Central memory CD8-positive, alpha-beta T cell (primary cell): Measurements from ENCODE around the gene TMEM94.
A peak's percentile ranks its signal among the peaks of the same experiment; 100 is the strongest.

Source experiments
- ATAC-seq: fragments of 150-1000 bp; cut with Tn5 transposase; replicated peaks from 2 replicates; pipeline ENCODE4 v1.10.0; 2022; ENCODE audit warnings: mild to moderate bottlenecking, moderate FRiP score, moderate number of reproducible peaks; ENCODE audit not compliant: poor library complexity, severe bottlenecking; ENCODE audit errors: extremely low read depth
- DNase-seq, 2 donors: peaks; one replicate each; pipeline ENCODE4 v3.0.0; 2021; ENCODE audit warnings: low spot score in 2 of 2
- H3K27ac Mint-ChIP-seq: one replicate; pipeline ENCODE4 v1.8.0; 2022; ENCODE audit warnings: low read depth, mild to moderate bottlenecking, moderate library complexity, mixed read lengths
- H3K27me3 Mint-ChIP-seq: one replicate; pipeline ENCODE4 v1.8.0; 2022; ENCODE audit warnings: mixed read lengths
- H3K36me3 Mint-ChIP-seq: one replicate; pipeline ENCODE4 v1.8.0; 2022; ENCODE audit warnings: mild to moderate bottlenecking, moderate library complexity, mixed read lengths; ENCODE audit not compliant: insufficient read depth
- H3K4me1 Mint-ChIP-seq: one replicate; pipeline ENCODE4 v1.8.0; 2022; ENCODE audit warnings: mixed read lengths
- H3K4me3 Mint-ChIP-seq: one replicate; pipeline ENCODE4 v1.8.0; 2022; ENCODE audit warnings: mild to moderate bottlenecking, moderate library complexity, mixed read lengths
- H3K9me3 Mint-ChIP-seq: one replicate; pipeline ENCODE4 v1.8.0; 2022; ENCODE audit warnings: mixed read lengths

Gene TMEM94

GRCh38 chr17:75456417-75457046 lies at the start of gene TMEM94:
TSS of gene TMEM94 (plus strand) at chr17:75456635. CDS start at chr17:75471906, 15,271 bp downstream.
- Mint-ChIP-seq H3K4me3 (peak within 1 kb of the TSS; percentile 91), H3K27me3 (no peaks in the 10 kb centered on the region), H3K36me3 (peaks cover 8% of the 10 kb centered on the region), H3K4me1 (peaks cover 40% of the 10 kb centered on the region), H3K27ac (peak within 1 kb of the TSS; percentile 85), H3K9me3 (no peaks in the 10 kb centered on the region)
- ATAC-seq (peak; percentile 98), DNase-seq (peak; percentile 75 to 90)

DNA sequence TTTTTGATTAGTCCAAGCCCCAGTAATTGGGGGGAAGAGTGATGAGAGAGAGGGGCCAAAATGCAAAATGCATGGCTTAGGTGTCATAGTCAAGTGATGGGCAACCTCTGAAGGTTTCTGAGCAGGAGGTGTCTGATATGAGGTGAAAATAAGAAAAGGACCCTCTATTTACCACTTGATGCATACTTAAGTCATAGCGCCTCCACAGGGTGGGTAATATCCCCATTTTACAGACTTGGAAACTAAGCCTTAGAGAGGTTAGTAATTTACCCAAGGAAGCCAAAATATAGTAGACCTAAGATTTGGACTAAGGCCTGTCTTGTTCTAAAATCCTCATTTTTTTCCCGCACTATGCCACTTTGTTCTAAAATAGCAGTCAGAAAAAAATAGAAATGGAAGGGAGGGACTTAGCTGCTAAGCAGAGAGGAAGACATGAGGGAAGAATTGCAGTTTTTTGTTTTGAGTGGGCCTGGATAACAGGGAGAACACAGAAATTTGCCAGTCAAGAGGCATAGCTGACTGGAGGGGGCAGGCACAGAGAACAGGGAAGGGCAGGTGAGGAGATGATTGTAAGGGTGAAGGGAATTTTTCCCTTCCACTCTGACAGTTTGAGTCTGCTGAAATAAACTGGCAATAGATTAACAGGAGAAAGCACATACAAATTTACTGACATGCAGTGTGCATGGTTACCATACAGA lies 48.6 kb upstream of the TMEM94 start:
- DNase-seq: no peak
- H3K4me1 Mint-ChIP-seq: peaks cover 39% of the 10 kb centered on the region
- H3K4me3 Mint-ChIP-seq: no peak overlapping the region
- no peaks in the 10 kb centered on the region for H3K27me3 Mint-ChIP-seq
- no peak for ATAC-seq
- peaks cover 19% of the 10 kb centered on the region for H3K36me3 Mint-ChIP-seq
- H3K27ac Mint-ChIP-seq: no peak overlapping the region
- no peaks in the 10 kb centered on the region for H3K9me3 Mint-ChIP-seq

DNA sequence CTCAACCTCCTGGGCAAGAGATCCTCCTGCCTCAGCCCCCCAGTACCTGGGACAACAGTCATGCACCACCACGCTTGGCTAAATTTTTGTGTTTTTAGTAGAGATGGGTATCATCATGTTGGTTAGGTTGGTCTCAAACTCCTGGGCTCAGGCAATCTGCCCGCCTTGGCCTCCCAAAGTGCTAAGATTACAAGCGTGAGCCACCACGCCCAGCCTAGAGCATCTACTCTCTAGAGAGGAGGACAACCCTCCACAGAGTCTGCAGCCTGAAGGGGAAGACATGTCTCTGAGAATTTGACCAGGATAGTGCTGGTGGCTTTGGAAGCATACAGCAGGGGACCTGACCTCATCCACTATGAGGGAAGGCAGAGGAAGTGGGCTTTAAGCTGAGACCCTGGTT lies 46.3 kb upstream of the TMEM94 start:
- no peak for DNase-seq
- H3K4me3 Mint-ChIP-seq: no peak overlapping the region
- ATAC-seq: no peak
- H3K27ac Mint-ChIP-seq: no peak overlapping the region
- H3K27me3 Mint-ChIP-seq: peaks cover 22% of the 10 kb centered on the region
- peaks cover 9% of the 10 kb centered on the region for H3K36me3 Mint-ChIP-seq
- peaks cover 23% of the 10 kb centered on the region for H3K4me1 Mint-ChIP-seq
- H3K9me3 Mint-ChIP-seq: no peaks in the 10 kb centered on the region

GRCh38 chr17:75411328-75412067 lies 44.9 kb upstream of the TMEM94 start:
- H3K27ac Mint-ChIP-seq: no peak overlapping the region
- peaks cover 14% of the 10 kb centered on the region for H3K4me1 Mint-ChIP-seq
- ATAC-seq: no peak
- H3K9me3 Mint-ChIP-seq: no peaks in the 10 kb centered on the region
- no peak overlapping the region for H3K4me3 Mint-ChIP-seq
- no peak for DNase-seq
- H3K36me3 Mint-ChIP-seq: peaks cover 1% of the 10 kb centered on the region
- H3K27me3 Mint-ChIP-seq: peaks cover 32% of the 10 kb centered on the region

DNA sequence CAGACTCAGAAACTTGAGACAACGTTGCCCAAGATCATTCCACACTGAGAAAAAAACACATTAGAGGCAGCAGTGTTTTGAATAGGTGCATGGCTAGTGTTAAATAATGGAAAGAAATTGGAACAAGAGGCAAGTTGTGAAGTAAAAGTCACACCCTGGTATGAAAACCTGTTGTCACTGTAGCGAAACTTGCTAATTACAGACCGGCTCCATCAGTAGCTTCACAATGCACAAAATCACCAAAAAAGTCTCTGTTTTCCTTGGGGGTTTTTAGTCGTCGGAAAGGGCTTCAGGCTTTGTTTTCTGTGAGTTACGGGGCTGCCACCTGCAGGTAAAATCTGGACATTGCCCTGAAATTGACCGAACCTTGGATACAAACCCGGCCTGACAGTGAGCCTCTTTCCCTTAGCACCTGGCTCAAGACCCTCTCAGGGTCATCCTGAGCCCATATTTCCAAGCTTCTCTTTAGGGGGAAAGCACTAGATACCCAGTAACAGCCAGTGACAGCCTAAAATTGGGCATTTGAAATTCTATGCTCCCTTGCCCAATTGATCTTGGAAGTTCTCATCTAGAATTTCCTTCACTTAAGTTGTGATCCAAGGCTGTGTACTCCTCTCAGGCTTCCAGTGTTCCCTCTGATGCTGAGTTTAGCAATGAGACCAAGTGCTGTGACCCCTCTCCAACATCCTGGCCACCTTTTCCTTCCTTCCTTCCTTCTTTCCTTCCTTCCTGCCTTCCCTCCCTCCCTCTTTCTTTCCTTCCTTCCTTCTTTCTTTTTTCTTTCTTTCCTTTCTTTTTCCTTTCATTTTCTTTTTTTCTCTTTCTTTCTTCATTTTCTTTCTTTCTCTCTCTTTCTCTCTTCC lies 43.7 kb upstream of the TMEM94 start:
- Mint-ChIP-seq H3K4me3 (no peak overlapping the region), H3K27ac (no peak overlapping the region), H3K36me3 (peaks cover 1% of the 10 kb centered on the region), H3K4me1 (peaks cover 9% of the 10 kb centered on the region), H3K27me3 (peaks cover 32% of the 10 kb centered on the region), H3K9me3 (no peaks in the 10 kb centered on the region)
- DNase-seq (peak; percentile 56 to 69), ATAC-seq (peak; percentile 54)

- no peaks in the 10 kb centered on the region for H3K9me3 Mint-ChIP-seq
- H3K4me3 Mint-ChIP-seq: no peak overlapping the region
- no peak overlapping the region for H3K27ac Mint-ChIP-seq
- peaks cover 44% of the 10 kb centered on the region for H3K27me3 Mint-ChIP-seq
- peaks cover 1% of the 10 kb centered on the region for H3K36me3 Mint-ChIP-seq
- no peak for ATAC-seq
- peaks cover 9% of the 10 kb centered on the region for H3K4me1 Mint-ChIP-seq
- no peak for DNase-seq
Observed at GRCh38 chr17:75414488-75414887, 41.9 kb upstream of the TMEM94 start.

GRCh38 chr17:75416006-75416405 lies 40.4 kb upstream of the TMEM94 start:
- H3K27ac Mint-ChIP-seq: no peak overlapping the region
- ATAC-seq (no peak), DNase-seq (no peak)
- H3K36me3 Mint-ChIP-seq: peaks cover 1% of the 10 kb centered on the region
- peaks cover 9% of the 10 kb centered on the region for H3K4me1 Mint-ChIP-seq
- H3K9me3 Mint-ChIP-seq: no peaks in the 10 kb centered on the region
- peaks cover 44% of the 10 kb centered on the region for H3K27me3 Mint-ChIP-seq
- H3K4me3 Mint-ChIP-seq: no peak overlapping the region

DNA sequence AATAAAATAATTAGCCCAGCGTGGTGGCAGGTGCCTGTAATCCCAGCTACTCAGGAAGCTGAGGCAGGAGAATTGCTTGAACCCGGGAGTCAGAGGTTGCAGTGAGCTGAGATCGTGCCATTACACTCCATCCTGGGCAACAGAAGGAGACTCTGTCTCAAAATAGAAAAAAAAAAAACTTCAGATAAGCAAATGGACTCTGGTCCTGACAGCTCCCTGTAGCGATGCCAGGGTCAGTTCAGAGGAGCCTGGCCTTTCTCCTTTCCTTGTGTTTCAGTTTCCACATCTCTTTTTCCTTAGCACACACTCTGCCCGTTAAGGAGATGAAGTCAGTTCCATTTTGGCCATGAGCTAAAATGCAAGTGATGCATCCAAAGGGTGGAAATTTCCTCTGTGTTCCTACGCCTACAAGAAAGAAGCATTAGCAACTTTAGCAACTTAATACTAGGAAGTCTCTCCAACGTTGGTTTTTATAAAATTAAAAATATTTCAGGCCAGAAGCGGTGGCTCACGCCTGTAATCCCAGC lies 39.3 kb upstream of the TMEM94 start:
- ATAC-seq: no peak
- no peak overlapping the region for H3K4me3 Mint-ChIP-seq
- H3K27me3 Mint-ChIP-seq: peaks cover 44% of the 10 kb centered on the region
- H3K27ac Mint-ChIP-seq: no peak overlapping the region
- peaks cover 1% of the 10 kb centered on the region for H3K36me3 Mint-ChIP-seq
- peaks cover 6% of the 10 kb centered on the region for H3K4me1 Mint-ChIP-seq
- H3K9me3 Mint-ChIP-seq: no peaks in the 10 kb centered on the region
- no peak for DNase-seq

- peaks cover 1% of the 10 kb centered on the region for H3K36me3 Mint-ChIP-seq
- no peaks in the 10 kb centered on the region for H3K4me1 Mint-ChIP-seq
- H3K4me3 Mint-ChIP-seq: no peak overlapping the region
- H3K27ac Mint-ChIP-seq: no peak overlapping the region
- DNase-seq (no peak), ATAC-seq (no peak)
- no peaks in the 10 kb centered on the region for H3K9me3 Mint-ChIP-seq
- H3K27me3 Mint-ChIP-seq: peaks cover 36% of the 10 kb centered on the region
Observed at GRCh38 chr17:75418531-75418930, 37.9 kb upstream of the TMEM94 start.

GRCh38 chr17:75428543-75429469 lies 27.6 kb upstream of the TMEM94 start:
- peaks cover 8% of the 10 kb centered on the region for H3K27me3 Mint-ChIP-seq
- H3K4me1 Mint-ChIP-seq: peaks cover 12% of the 10 kb centered on the region
- H3K36me3 Mint-ChIP-seq: peaks cover 1% of the 10 kb centered on the region
- H3K9me3 Mint-ChIP-seq: no peaks in the 10 kb centered on the region
- no peak overlapping the region for H3K27ac Mint-ChIP-seq
- no peak overlapping the region for H3K4me3 Mint-ChIP-seq
- DNase-seq (no peak), ATAC-seq (no peak)

DNA sequence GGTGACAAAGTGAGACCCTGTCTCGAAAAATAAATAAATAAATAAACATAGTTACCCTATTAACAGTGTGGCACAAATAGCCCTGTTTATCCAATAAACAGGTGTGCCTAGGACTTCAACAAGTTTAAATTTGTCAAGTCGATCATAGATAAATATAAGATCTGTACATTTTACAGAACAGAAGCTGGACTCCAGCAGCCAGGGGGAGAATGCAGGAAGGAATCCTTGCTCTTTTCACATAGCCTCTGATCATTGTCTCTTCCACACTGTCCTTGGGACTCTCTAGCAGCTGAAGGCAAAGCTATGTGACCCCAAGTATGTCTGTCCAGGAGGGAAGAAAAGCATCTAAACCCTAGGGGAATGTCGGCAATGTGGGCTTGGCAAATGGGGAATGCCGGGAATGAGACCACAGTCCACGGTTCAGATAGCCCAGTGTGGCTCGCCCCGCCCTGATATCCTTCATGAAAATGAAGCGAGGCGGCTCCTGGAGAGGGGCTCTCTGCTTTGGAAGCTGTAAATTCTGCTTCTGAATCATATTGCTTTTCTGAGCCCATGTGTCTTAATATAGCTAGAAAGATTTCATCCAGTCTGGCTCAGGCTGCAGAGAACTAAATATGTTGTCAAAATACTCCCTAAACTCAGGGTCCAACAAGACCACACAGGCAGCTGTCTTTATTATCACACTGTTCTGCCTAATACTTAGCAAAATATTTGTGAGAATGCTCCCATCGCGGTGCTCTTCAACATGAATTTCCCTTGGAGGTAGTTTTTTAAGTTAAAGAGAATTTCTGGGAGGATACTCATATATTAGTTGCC lies 26.1 kb upstream of the TMEM94 start:
- peaks cover 1% of the 10 kb centered on the region for H3K36me3 Mint-ChIP-seq
- H3K4me3 Mint-ChIP-seq: no peak overlapping the region
- peaks cover 8% of the 10 kb centered on the region for H3K27me3 Mint-ChIP-seq
- ATAC-seq (no peak), DNase-seq (no peak)
- peaks cover 18% of the 10 kb centered on the region for H3K4me1 Mint-ChIP-seq
- H3K9me3 Mint-ChIP-seq: no peaks in the 10 kb centered on the region
- H3K27ac Mint-ChIP-seq: no peak overlapping the region
